ENCODE measurements around the gene HOXA10. TPM values are rescaled to one million over a fixed set of nuclear protein-coding genes. Genes with fewer than 3 reads are reported as not detected.

HOXA10 gene
- 10 to 100 TPM; 25.0 to 56.9 (median 25.8) TPM for total RNA-seq
- long read RNA-seq, donor 1, transcript HOXA10-203 (2 exons, 723 nt), result minor isoform, 7 of 100 reads
- long read RNA-seq, donor 1, transcript HOXA10-202 (2 exons, 1,570 nt), result minor isoform, 29 of 100 reads
- long read RNA-seq, donor 1, transcript HOXA10-201 (2 exons, 2,541 nt), result major isoform, 56 of 100 reads
- long read RNA-seq, donor 1, partial matches to known transcripts, result 0 of 100 reads
- long read RNA-seq, donor 1, other reads (novel, unspliced or antisense), result 4 of 100 reads
- long read RNA-seq, donor 2, transcript HOXA10-202 (2 exons, 1,570 nt), result minor isoform, 9 of 22 reads
- long read RNA-seq, donor 2, transcript HOXA10-201 (2 exons, 2,541 nt), result major isoform, 10 of 22 reads
- long read RNA-seq, donor 2, partial matches to known transcripts, result 0 of 22 reads
- long read RNA-seq, donor 2, other reads (novel, unspliced or antisense), result 3 of 22 reads

DNA sequence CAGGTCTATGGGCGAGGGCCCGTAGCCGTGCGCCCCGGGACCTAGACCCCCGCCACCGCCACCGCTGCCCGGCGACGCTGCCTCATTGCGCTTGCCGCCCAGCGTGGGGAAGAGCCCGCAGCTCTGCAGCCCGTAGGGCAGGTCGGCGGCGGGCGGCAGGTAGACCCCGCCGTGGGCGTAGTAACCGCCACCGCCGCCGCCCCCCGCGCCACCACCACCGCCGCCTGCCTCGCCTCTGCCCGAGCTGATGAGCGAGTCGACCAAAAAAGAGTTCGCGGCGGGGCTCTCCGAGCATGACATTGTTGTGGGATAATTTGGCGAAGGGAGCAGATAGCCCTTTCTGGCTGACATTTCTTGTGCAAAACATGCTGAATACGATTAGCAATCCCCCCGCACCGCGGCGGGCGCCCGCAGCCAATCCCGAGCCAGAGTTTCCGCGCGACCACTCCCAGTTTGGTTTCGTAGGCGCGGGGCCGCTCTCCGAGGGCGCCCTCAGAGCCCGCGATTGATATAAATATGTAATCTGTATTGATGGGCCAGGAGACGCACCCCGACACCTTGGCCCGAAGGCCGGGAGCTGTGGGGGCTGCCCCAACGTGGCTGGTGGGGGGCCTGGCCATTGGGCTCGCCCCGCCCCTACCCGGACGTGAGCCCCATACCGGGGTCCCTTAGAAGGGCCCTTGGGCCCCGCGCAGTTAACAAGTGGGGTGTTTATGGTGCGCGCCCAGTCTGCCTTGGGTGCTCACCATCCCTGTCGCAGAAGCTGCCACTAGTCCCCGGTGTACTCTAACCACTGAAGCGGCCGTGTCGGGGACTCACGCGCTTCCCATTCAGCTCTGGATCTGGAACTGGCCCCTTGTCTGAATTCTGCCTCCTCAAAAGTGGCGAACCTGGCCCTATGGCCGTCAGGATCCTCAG lies at the start of gene HOXA10:
HOXA10 (minus strand) TSS at position 365 of the 918 bp plus-strand sequence; CDS start at position 351, 14 bp downstream.
- Histone ChIP-seq H3K4me3 (peak within 1 kb of the TSS; percentile 48), H3K36me3 (ENCODE audit: low read depth) (no peaks in the 10 kb centered on the region), H3K9me3 (no peaks in the 10 kb centered on the region), H3K4me1 (ENCODE audit: low read depth) (peaks cover 11% of the 10 kb centered on the region)
- DNase-seq (peak; percentile 76 to 83 (median 79)), ATAC-seq (peak; percentile 2)
- TF ChIP-seq, protein P1, sequence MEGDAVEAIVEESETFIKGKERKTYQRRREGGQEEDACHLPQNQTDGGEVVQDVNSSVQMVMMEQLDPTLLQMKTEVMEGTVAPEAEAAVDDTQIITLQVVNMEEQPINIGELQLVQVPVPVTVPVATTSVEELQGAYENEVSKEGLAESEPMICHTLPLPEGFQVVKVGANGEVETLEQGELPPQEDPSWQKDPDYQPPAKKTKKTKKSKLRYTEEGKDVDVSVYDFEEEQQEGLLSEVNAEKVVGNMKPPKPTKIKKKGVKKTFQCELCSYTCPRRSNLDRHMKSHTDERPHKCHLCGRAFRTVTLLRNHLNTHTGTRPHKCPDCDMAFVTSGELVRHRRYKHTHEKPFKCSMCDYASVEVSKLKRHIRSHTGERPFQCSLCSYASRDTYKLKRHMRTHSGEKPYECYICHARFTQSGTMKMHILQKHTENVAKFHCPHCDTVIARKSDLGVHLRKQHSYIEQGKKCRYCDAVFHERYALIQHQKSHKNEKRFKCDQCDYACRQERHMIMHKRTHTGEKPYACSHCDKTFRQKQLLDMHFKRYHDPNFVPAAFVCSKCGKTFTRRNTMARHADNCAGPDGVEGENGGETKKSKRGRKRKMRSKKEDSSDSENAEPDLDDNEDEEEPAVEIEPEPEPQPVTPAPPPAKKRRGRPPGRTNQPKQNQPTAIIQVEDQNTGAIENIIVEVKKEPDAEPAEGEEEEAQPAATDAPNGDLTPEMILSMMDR (IDR thresholded peaks at IDR 0.05), result no peak
- intact Hi-C loops (cut with DNase I, micrococcal nuclease), result no loop called here

DNA sequence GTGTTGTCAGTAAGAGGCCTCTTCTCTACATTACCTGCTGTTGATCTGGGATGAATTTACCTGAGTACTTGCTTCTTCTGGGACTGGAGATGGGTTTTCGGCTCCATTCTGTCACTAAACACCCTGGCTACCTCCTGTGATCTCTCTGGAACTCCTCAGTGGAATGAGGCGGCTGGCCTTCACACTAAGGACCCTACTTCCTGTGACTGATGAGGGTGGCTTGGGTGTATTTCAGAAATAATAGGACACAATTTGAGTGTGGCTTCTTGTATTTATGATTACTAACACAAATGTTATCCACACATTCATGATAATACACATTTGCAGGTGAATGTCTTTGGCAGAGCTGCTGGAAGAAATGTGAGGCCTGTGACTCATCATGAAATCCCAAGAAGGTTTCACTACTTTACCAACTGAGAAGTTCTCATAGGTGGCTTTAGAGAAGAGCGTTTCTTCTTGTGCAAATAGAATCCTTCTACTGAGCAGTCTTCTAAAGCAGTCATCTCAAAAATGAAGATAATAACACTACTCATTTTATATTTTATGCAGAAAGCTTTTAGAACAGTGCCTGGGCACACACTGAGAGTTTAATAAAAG lies 47.2 kb upstream of the HOXA10 start:
- TF ChIP-seq, protein P1 (IDR thresholded peaks at IDR 0.05), result no peak
- ATAC-seq (no peak), DNase-seq (no peak)
- Histone ChIP-seq H3K4me1 (ENCODE audit: low read depth) (peaks cover 6% of the 10 kb centered on the region), H3K36me3 (ENCODE audit: low read depth) (no peaks in the 10 kb centered on the region), H3K9me3 (no peaks in the 10 kb centered on the region), H3K4me3 (no peak overlapping the region)
- intact Hi-C loops (cut with DNase I, micrococcal nuclease), result no loop called here

DNA sequence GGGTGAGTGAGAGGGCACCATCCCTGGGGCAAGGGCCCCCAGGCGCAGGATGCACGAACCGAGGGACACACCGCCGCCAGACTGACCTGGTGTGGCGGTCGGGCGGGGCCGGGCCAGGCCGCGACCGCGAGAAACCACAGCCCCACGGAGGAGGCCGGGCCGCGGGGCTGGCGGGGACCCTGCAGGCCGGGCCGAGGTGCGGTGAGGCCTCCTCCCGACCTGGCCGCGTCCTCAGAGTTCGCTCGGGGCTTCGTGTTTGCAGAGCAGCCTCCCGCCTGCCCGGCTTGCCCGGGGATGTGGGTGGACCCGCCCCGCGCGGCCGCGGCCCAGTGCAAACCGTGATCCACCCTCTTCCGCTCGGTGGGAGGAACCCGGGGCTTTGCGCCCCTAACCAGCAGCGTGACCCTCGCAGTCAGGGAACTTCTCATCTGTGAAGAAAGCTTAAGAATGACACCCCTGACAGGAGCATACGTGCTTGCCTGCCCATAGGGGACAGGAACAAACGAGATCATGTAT lies 46.4 kb upstream of the HOXA10 start:
- Histone ChIP-seq H3K4me1 (ENCODE audit: low read depth) (peaks cover 5% of the 10 kb centered on the region), H3K36me3 (ENCODE audit: low read depth) (no peaks in the 10 kb centered on the region), H3K9me3 (no peaks in the 10 kb centered on the region), H3K4me3 (no peak overlapping the region)
- TF ChIP-seq, protein P1 (IDR thresholded peaks at IDR 0.05), result no peak
- DNase-seq, result no peak
- ATAC-seq, result no peak
- intact Hi-C loops (cut with DNase I, micrococcal nuclease), result no loop called here

DNA sequence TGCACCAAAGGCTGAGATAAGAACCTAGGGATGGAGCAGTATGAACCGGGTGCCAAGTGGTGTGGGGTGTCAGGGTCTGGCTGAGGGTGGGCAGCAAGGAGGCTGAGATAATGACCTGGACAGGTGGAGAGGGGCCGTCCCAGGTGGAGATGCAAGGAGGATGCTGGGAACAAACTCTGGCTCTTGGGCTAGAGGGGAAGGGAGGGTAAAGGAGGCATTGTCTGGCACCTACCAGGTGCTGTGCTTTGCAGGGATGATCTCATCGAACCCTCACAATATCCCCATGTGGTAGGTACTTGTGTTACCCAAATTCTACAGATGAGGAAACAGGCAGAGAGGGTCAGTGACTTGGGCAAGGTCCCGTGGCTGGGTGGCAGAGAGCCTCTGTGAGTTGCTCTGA lies 45.7 kb upstream of the HOXA10 start:
- ATAC-seq, result no peak
- Histone ChIP-seq H3K4me3 (no peak overlapping the region), H3K9me3 (no peaks in the 10 kb centered on the region), H3K36me3 (ENCODE audit: low read depth) (no peaks in the 10 kb centered on the region), H3K4me1 (ENCODE audit: low read depth) (no peaks in the 10 kb centered on the region)
- no peak for DNase-seq
- TF ChIP-seq, protein P1 (IDR thresholded peaks at IDR 0.05), result no peak
- intact Hi-C loops (cut with DNase I, micrococcal nuclease), result no loop called here

DNA sequence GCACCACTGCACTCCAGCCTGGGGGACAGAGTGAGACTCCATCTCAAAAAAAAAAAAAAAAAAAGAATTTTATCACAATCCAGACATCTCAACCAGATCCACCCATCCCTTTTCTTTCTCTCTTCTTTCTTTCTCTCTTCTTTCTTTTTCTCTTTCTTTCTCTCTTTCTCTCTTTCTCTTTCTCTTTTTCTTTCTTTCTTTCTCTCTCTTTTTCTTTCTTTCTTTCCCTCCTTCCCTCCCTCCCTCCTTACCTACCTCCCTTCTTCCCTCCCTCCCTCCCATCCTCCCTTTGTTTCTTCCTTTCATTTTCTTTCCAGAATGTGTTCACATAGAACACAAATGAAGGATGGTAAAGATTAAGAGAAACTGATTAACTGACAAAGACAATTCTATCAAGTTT lies 43.8 kb upstream of the HOXA10 start:
- Histone ChIP-seq H3K36me3 (ENCODE audit: low read depth) (no peaks in the 10 kb centered on the region), H3K9me3 (no peaks in the 10 kb centered on the region), H3K4me1 (ENCODE audit: low read depth) (no peaks in the 10 kb centered on the region), H3K4me3 (no peak overlapping the region)
- TF ChIP-seq, protein P1 (IDR thresholded peaks at IDR 0.05), result no peak
- ATAC-seq, result no peak
- intact Hi-C loops (cut with DNase I, micrococcal nuclease), result no loop called here
- DNase-seq, result no peak

Data from mucosa of descending colon (tissue), 3 donors.